ENCODE measurements around the gene FHIP1B.

The FHIP1B gene

DNA sequence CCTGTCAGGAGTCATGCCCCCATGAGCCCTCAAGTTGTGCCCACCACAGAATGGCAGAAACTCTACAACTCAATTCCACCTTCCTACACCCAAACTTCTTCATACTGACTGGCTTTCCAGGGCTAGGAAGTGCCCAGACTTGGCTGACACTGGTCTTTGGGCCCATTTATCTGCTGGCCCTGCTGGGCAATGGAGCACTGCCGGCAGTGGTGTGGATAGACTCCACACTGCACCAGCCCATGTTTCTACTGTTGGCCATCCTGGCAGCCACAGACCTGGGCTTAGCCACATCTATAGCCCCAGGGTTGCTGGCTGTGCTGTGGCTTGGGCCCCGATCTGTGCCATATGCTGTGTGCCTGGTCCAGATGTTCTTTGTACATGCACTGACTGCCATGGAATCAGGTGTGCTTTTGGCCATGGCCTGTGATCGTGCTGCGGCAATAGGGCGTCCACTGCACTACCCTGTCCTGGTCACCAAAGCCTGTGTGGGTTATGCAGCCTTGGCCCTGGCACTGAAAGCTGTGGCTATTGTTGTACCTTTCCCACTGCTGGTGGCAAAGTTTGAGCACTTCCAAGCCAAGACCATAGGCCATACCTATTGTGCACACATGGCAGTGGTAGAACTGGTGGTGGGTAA lies 35.1 kb downstream of the FHIP1B start, which contains the start of gene OR52W1:
Gene OR52W1 (plus strand): TSS at position 51 of the 637 bp plus-strand sequence. CDS start 0 bp downstream, at position 51.
- no peak for DNase-seq

DNA sequence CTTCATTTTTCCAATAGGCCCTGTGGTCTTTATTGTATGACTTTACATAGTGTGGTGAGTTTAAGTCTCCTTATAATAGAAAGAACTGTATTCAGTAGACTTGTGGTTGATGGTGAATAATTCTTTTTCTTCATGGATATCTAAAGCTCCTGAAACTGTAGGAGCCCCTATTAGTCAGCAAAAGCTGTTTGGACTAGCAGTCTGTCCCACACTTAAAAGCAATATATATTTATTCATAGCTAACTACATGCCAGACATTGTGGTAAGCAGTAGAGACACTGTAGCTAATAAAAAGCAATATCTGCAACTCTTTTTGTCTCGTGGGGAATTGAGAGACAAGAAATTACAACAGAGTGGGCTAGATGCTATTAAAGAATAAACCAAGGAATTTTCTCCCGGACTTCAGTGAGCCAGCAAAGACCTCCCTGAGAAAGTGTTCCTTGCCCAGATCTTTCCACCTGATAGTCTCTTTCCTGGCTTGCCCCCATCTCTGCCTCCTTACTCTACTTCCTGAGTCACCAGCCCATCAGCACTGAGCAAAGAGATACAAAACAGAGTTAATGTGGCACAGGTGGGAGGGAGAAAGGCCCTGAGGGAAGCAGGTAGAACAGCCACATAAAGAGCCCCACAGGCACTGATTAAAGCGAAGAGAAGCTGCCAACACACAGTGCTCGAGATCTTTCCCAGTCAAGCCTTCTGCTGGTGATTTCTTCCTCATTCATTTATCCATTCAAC lies 36.8 kb downstream of the FHIP1B start:
- no peak for DNase-seq

GRCh38 chr11:6196396-6196795 lies 38.0 kb downstream of the FHIP1B start:
- no peak for DNase-seq

DNA sequence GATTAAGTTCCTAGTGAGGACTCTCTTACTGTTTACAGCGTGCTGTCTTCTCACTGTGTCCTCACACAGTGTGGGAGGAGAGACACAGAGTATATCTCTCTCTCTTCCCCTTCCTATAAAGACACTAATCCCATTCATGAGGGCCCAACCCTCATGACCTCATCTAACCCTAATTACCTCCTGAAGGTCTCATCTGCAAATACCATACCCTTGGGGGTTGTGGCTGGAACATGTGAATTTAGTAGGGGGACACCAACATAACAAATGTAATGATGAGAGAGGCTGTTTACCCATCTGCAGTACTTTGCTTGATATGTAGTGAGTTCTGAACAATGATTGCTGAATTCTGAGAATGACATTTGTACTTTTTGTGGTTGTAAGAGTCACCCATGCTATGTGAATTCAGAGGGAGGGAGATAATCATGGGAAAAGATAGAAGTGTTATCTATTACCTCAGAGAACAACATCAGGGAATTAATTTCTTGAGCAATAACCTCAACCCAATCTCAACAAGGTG lies 40.3 kb downstream of the FHIP1B start:
- DNase-seq, result no peak

DNA sequence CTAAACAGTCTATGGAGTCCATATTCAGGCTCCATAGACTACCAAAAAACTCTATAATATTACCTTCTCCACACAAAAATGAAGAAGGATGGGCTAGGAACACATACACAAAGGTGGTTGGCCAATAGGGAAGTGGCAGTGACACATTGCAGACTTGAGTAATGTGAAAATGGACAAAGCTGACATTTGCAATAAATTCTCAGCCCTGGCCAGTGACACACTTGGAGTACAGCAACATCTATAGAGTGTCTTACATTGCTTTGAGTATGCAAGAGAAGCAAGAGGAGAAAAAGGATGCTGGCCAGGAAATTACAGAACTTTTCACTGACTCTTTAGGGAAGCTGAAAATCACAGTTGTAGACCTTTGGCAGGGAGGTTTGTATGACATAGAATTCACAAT lies 42.7 kb downstream of the FHIP1B start:
- no peak for DNase-seq

- no peak for DNase-seq
Observed at GRCh38 chr11:6175440-6175839, 59.0 kb downstream of the FHIP1B start.

- DNase-seq, result no peak
Observed at GRCh38 chr11:6170226-6170625, 64.2 kb downstream of the FHIP1B start, which contains the start of gene OR52B2. Gene OR52B2, minus strand, starts transcription at chr11:6170326. Its CDS starts 0 bp downstream, at chr11:6170326.

All from activated CD4-positive, alpha-beta T cell treated with anti-CD3 and anti-CD28 coated beads, Interleukin-2, amount 50 U/mL, for 4 hours (primary cell).